Spleen (tissue), 11 donors: ENCODE data around the gene GNB1L. TPM values are rescaled to one million over a fixed set of nuclear protein-coding genes. Genes with fewer than 3 reads are reported as not detected.

Source experiments
- DNase-seq: peaks from one replicate; pipeline ENCODE4 v3.0.0-alpha.2; 2020
- H3K27ac ChIP-seq, 8 donors: fragments of 200-600 bp; sonication (generic) in 7 of 8; 1 replicate in 4 of 8; 2 replicates in 4 of 8; pipeline versions ENCODE4 v1.5.0 to v1.8.0; 2016 to 2021; ENCODE audit warnings: inconsistent platforms in 4 of 8, mild to moderate bottlenecking in 4 of 8, moderate library complexity in 1 of 8
- H3K27me3 ChIP-seq, 7 donors: fragments of 200-600 bp; sonication (generic) in 6 of 7; replicated peaks in 1 of 7; 1 replicate in 4 of 7; 2 replicates in 3 of 7; pipeline versions ENCODE4 v1.5.0 to v1.8.0; 2016 to 2021; ENCODE audit warnings: inconsistent platforms in 3 of 7, mild to moderate bottlenecking in 1 of 7
- H3K36me3 ChIP-seq, 6 donors: fragments of 200-600 bp; sonication (generic) in 5 of 6; 1 replicate in 4 of 6; 2 replicates in 2 of 6; pipeline versions ENCODE4 v1.5.0 to v1.8.0; 2016 to 2021; ENCODE audit warnings: inconsistent platforms in 2 of 6
- H3K4me1 ChIP-seq, 6 donors: fragments of 200-600 bp; sonication (generic) in 5 of 6; 1 replicate in 3 of 6; 2 replicates in 3 of 6; pipeline versions ENCODE4 v1.5.0 to v1.8.0; 2016 to 2021; ENCODE audit warnings: inconsistent platforms in 3 of 6
- H3K4me3 ChIP-seq, 8 donors: fragments of 200-600 bp; sonication (generic) in 7 of 8; 1 replicate in 4 of 8; 2 replicates in 4 of 8; pipeline versions ENCODE4 v1.5.0 to v1.8.0; 2016 to 2021; ENCODE audit warnings: inconsistent platforms in 4 of 8, mild to moderate bottlenecking in 4 of 8, moderate library complexity in 2 of 8
- H3K9me3 ChIP-seq, 8 donors: fragments of 200-600 bp; sonication (generic) in 7 of 8; 1 replicate in 4 of 8; 2 replicates in 4 of 8; pipeline versions ENCODE4 v1.5.0 to v1.8.0; 2016 to 2021; ENCODE audit warnings: inconsistent platforms in 4 of 8
- CTCF ChIP-seq, 11 experiments: fragments of 200-600 bp in 7 of 11; fragments of 450-650 bp in 4 of 11; sonication (generic) in 4 of 11; IDR thresholded peaks in 8 of 11; conservative IDR thresholded peaks in 3 of 11; 1 replicate in 7 of 11; 2 replicates in 4 of 11; pipeline versions ENCODE4 v1.4.0 to v1.8.0; 2016 to 2021; ENCODE audit warnings: antibody characterized with exemption in 11 of 11, inconsistent platforms in 4 of 11, mild to moderate bottlenecking in 1 of 11
- POLR2A ChIP-seq, 3 donors: fragments of 450-650 bp; IDR thresholded peaks; one replicate each; pipeline ENCODE4 v1.5.1; 2017; ENCODE audit warnings: antibody characterized with exemption in 3 of 3, mild to moderate bottlenecking in 1 of 3
- POLR2AphosphoS5 ChIP-seq, 3 donors: sonication (generic); formaldehyde crosslinking; IDR thresholded peaks; one replicate each; pipeline ENCODE4 v1.5.1; 2017; ENCODE audit warnings: antibody characterized with exemption in 3 of 3
- WGBS, 5 donors: extraction: QIAGEN DNeasy Blood & Tissue Kit in 3 of 5; methylation state at CpG; one replicate each; pipeline versions ENCODE4 v1.1.5 to v1.1.7; 2013 to 2018; 5-methylcytosine and 5-hydroxymethylcytosine counted together
- intact Hi-C: fragments of 100-400 bp; cut with DNase I; formaldehyde crosslinking; loops from one replicate; pipeline ENCODE4 v1.15.0; 2023; ENCODE audit warnings: low total_unique reads
- polyA plus RNA-seq, 3 donors: library from polyadenylated mRNA; stranded (reverse); fragments of 200-250 nt; gene quantifications; one replicate each; pipeline ENCODE4 v1.2.1, GENCODE V29; 2013
- total RNA-seq, 7 donors: library from RNA; depleted of rRNA in 3 of 7; stranded (reverse); fragments of >200 nt in 3 of 7; fragmentation: NEBNext Ultra II Directional in 4 of 7; extraction: Animal tissue kit (Norgen Biotek cat#: 25700) in 4 of 7; gene quantifications; one replicate each; pipeline versions ENCODE4 v1.1.0 to v1.2.1, GENCODE V29; 2016 to 2021
- donor health status: healthy with polysubstance abuse.
- donor health status: DM: no; HTN: no; CAD: no; lungs with moderate emphysema.
- donor health status: DM: no; HTN: no; CAD: no.
- donor health status: Bipolar disorder and iron deficiency.
- donor health status: healthy.
- donor health status: DM: no; HTN: no; CAD: no.
- donor health status: DM: yes; HTN: yes; CAD: no.

GNB1L gene
- total and polyA plus RNA-seq, 10 donors = 5.7 to 10.4 (median 7.9) TPM

GRCh38 chr22:19756288-19757128 is 98.2 kb downstream of the GNB1L start:
- Histone ChIP-seq H3K4me1 (peaks cover 21 to 63% (median 53%) of the 10 kb centered on the region in 6 donors), H3K36me3 (no peaks in the 10 kb centered on the region), H3K9me3 (no peaks in the 10 kb centered on the region), H3K27me3 (peaks cover 19 to 98% (median 78%) of the 10 kb centered on the region in 7 donors), H3K27ac (no peak overlapping the region), H3K4me3 (peak overlapping the region in 7 of 8 donors; percentile 13 to 66 (median 33))
- TF ChIP-seq POLR2A (IDR thresholded peaks at IDR 0.05) = no peak
- TF ChIP-seq CTCF (IDR thresholded peaks at IDR 0.05 in 8 of 11, conservative IDR thresholded peaks at IDR 0.05 in 3 of 11) = peak in 10 of 11 experiments; percentile 38 to 70 (median 56)
- peak in 2 of 3 donors; percentile 23 to 34 for TF ChIP-seq POLR2AphosphoS5 (IDR thresholded peaks at IDR 0.05)
- intact Hi-C loops = no loop called here
- WGBS, 5 donors = 2 to 8% (median 4%) methylated on average over 19 to 76 of the region's 76 CpGs
- DNase-seq = peak; percentile 89

- intact Hi-C loops = no loop called here
- no peaks in the 10 kb centered on the region for H3K36me3 ChIP-seq
- H3K27me3 ChIP-seq = peaks cover 19 to 98% (median 72%) of the 10 kb centered on the region in 7 donors
- H3K4me1 ChIP-seq = peaks cover 21 to 57% (median 48%) of the 10 kb centered on the region in 6 donors
- 2 to 10% (median 5%) methylated on average over 14 to 26 of the region's 26 CpGs for WGBS, 5 donors
- no peak for TF ChIP-seq CTCF (IDR thresholded peaks at IDR 0.05 in 8 of 11, conservative IDR thresholded peaks at IDR 0.05 in 3 of 11)
- no peak for TF ChIP-seq POLR2AphosphoS5 (IDR thresholded peaks at IDR 0.05)
- no peak for TF ChIP-seq POLR2A (IDR thresholded peaks at IDR 0.05)
- peak overlapping the region in 3 of 8 donors; percentile 33 to 66 (median 35) for H3K4me3 ChIP-seq
- H3K27ac ChIP-seq = no peak overlapping the region
- no peak for DNase-seq
- no peaks in the 10 kb centered on the region for H3K9me3 ChIP-seq
These were observed 98.9 kb downstream of the GNB1L start for GRCh38 chr22:19755722-19756287.

- H3K4me3 ChIP-seq = peak overlapping the region in 1 of 8 donors; percentile 66
- H3K9me3 ChIP-seq = no peaks in the 10 kb centered on the region
- peaks cover 19 to 100% (median 72%) of the 10 kb centered on the region in 7 donors for H3K27me3 ChIP-seq
- no peak overlapping the region for H3K27ac ChIP-seq
- intact Hi-C loops = no loop called here
- peaks cover 21 to 56% (median 48%) of the 10 kb centered on the region in 6 donors for H3K4me1 ChIP-seq
- no peaks in the 10 kb centered on the region for H3K36me3 ChIP-seq
- 2 to 5% (median 3%) methylated on average over 20 to 59 of the region's 59 CpGs; no CpG with 5 or more reads in 1 of the 5 donors for WGBS, 5 donors
- no peak for DNase-seq
- TF ChIP-seq CTCF (IDR thresholded peaks at IDR 0.05 in 8 of 11, conservative IDR thresholded peaks at IDR 0.05 in 3 of 11) = no peak
- no peak for TF ChIP-seq POLR2AphosphoS5 (IDR thresholded peaks at IDR 0.05)
These were observed 99.4 kb downstream of the GNB1L start for GRCh38 chr22:19755145-19755710.
